Measurements from ENCODE around the gene PAX5.

PAX5 gene

GRCh38 chr9:36896296-36896695, 137.8 kb downstream of the PAX5 start:
- no peak overlapping the region for H3K4me3 ChIP-seq (ENCODE audit: low read length)
- DNase-seq (ENCODE audit: low read depth, low spot score): no peak

- no peak for DNase-seq (ENCODE audit: low read depth, low spot score)
- H3K4me3 ChIP-seq (ENCODE audit: low read length): no peak overlapping the region
Measured at GRCh38 chr9:36895744-36896260, 138.3 kb downstream of the PAX5 start.

- DNase-seq (ENCODE audit: low read depth, low spot score): no peak
Measured at GRCh38 chr9:36894695-36895310, 139.3 kb downstream of the PAX5 start.

GRCh38 chr9:36893911-36894310, 140.2 kb downstream of the PAX5 start:
- no peak overlapping the region for H3K4me3 ChIP-seq (ENCODE audit: low read length)
- DNase-seq (ENCODE audit: low read depth, low spot score): no peak

More at GRCh38 chr9:36894695-36895310, 139.3 kb downstream of the PAX5 start:
- H3K4me3 ChIP-seq (ENCODE audit: low read length): no peak overlapping the region

GRCh38 chr9:36893184-36893583, 140.9 kb downstream of the PAX5 start:
- no peak overlapping the region for H3K4me3 ChIP-seq (ENCODE audit: low read length)
- DNase-seq (ENCODE audit: low read depth, low spot score): no peak

DNA sequence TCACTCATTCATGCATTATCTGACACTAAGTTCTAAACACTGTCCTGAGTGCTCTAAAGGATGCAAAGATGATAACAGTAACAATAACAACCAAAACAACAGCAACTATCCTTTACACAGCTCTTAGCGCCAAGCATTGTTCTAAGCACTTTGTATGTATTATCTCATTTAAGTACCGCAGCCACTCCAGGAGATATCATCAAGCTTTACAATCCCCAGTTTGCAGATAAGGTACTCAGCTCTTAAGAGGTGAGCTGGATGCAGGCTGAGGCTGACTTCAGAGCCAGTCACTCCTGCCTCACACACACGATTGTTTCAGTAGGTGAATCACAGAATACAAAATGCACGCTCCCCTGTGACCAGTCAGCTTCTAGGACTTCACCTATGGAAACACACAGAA, 141.8 kb downstream of the PAX5 start:
- no peak overlapping the region for H3K4me3 ChIP-seq (ENCODE audit: low read length)
- no peak for DNase-seq (ENCODE audit: low read depth, low spot score)

DNA sequence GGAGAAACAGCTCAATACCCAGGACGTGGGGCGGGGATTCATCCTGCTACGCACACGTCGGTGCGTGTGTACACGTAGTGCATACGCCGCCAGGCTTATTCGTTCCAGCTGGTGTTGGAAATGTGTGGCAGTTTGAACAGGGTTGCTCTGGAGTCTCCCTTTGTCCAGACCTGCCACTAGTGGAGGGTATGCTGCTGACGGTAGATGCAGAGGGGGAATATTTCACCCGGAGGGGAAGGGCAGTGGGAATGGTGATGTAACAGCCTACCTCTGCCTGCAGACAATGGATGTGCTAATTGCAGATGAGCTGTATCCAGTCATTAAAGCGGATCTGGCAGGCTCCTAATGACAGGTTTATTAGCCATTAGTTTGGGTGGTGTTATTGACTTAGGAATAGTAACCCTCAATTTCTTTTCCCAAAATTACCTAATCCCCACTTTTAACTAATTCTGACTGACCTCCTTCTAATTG, 142.7 kb downstream of the PAX5 start:
- no peak overlapping the region for H3K4me3 ChIP-seq (ENCODE audit: low read length)
- DNase-seq (ENCODE audit: low read depth, low spot score): no peak

DNA sequence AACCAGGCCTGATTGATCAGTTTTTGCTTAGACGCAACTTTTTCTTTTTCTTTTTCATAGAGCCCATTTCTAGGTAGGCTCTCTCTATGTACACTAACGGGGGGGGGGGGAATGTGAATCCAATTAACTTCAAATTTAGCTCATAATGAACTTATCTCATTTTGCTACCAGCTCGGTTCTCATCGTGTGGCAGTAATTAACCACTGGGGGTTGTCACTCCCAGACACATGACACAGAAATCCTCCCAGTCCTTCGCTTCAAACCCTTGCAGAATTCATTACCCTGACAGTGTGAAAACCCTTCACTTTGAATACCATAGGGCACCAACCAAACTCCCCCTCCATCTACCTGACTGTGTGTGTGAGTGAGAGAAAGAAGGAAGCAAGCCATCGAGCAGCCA, 144.2 kb downstream of the PAX5 start:
- DNase-seq (ENCODE audit: low read depth, low spot score): no peak
- H3K4me3 ChIP-seq (ENCODE audit: low read length): no peak overlapping the region

- H3K4me3 ChIP-seq (ENCODE audit: low read length): no peak overlapping the region
- DNase-seq (ENCODE audit: low read depth, low spot score): no peak
Measured at GRCh38 chr9:36888551-36888950, 145.5 kb downstream of the PAX5 start.

DNA sequence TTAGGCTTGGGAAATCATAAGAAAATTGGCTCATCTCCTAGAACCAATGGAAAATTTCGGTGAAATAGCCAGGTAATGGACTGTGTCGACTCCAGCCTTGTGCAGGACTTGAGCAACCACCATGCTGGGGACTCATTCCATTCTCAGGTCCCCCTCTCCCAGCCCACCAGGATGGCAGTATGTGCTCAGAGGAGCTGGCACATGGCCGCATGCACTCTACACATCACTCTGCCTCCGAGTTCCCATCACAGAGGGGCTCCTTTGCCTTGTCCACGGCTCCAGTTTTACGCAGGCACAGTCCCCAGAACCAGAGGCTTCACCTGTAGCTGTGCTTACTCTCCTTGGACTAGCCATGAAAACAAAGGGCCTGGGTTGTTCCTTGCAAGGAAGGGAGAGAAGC, 149.3 kb downstream of the PAX5 start:
- no peak for DNase-seq (ENCODE audit: low read depth, low spot score)
- H3K4me3 ChIP-seq (ENCODE audit: low read length): no peak overlapping the region

- H3K4me3 ChIP-seq (ENCODE audit: low read length): no peak overlapping the region
- no peak for DNase-seq (ENCODE audit: low read depth, low spot score)
Measured at GRCh38 chr9:36882594-36882993, 151.5 kb downstream of the PAX5 start.

DNA sequence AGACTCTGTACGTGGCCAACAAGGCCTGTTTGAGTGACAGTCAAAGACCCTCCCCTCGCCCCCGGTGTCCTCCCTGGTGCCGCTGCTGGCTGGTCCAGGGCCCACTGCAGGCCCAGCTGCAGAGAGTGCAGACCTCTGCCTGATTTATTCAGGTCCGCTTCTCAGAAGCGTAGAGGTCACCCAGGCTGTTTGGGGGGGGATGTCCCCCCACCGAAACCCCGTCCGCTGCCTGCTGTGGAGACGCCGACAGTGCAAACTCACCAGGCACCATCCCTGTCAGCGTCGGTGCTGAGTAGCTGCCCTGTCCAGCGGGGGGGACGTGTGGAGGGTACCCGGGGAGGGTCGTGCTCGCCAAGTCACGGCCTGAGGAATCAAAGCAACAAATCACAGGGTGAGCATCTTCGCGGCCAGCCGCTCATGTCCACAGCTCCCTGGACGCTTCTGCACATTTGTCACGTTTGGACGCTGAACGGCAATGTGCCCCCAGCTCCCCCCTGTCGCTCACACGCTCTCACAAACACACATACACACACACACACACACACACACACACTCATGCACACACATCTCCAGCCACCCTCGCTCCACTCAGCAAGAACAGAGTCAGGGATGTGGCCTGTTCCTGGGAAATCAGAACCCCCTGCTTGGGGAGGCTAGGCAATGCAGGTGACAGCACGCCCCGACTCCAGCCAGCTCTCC, 152.2 kb downstream of the PAX5 start:
- DNase-seq (ENCODE audit: low read depth, low spot score): no peak
- no peak overlapping the region for H3K4me3 ChIP-seq (ENCODE audit: low read length)

- H3K4me3 ChIP-seq (ENCODE audit: low read length): no peak overlapping the region
- no peak for DNase-seq (ENCODE audit: low read depth, low spot score)
Measured at GRCh38 chr9:36881316-36881715, 152.8 kb downstream of the PAX5 start.

DNA sequence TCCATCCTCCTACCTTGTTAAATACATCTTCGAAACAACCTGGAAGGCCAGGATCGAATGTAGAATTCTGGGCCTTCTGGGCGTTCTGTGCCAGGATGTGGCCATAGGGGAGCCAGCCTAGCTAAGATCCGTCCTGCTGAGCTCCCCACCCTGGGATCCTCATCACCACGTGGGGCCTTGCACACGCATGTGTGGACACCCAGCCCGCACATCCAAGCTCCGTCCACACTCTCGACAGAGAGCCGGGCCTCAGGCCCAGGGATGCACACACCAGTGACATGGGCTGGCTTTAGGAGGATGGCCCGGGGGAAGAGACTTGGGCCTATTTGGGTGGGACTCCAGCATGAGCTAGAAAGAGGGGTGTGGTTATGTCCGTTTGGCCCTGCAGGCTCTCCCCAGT, 154.0 kb downstream of the PAX5 start:
- DNase-seq (ENCODE audit: low read depth, low spot score): no peak
- H3K4me3 ChIP-seq (ENCODE audit: low read length): no peak overlapping the region

DNA sequence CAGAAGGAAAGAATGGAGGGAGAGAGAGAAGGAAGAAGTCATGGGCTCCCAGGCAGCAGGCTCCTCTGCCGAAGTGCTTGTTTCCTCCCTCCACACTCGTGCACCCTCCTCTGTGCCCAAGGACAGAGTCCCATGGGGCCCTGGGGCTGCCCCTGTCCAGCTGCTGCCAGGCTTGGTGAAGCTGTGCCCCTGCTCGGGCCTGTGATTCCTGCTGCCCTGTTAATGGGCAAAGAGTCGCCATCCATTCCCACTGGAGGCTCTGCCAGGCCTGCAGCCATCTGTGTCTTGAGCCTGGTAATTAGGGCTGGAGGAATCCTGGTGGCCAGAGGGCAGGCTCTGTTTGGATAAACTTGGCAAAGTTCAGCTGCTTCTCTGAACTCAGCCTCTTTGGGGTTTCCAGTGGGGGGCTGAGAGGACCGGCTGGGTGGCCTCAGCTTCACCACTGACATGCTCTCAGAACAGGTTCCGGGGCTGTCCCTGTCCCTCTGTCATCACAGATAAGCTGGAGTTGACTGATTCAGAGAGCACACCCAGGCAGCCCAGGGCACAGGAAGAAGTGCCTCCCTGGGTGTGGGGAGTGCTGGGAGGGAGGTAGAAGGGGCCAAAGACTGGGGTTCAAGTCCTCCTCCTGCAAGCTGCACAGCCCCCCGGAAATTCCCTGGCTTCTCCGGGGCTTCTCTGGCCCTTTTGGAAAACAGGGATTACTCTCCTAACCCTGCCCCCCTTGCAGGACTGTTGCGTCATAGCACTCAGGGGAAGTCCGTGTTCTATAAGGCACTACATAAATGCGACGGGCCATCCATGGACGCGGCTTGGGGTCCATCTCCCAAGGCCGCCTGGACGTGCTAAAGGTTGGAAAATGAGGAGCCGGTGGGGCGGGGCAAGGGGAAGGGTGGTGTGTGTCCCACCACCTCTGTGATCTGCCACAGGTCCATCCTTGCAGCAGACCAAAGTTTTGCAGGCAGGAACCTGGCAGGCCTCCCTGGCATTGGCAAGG, 154.8 kb downstream of the PAX5 start:
- H3K4me3 ChIP-seq (ENCODE audit: low read length): no peak overlapping the region
- DNase-seq (ENCODE audit: low read depth, low spot score): no peak

DNA sequence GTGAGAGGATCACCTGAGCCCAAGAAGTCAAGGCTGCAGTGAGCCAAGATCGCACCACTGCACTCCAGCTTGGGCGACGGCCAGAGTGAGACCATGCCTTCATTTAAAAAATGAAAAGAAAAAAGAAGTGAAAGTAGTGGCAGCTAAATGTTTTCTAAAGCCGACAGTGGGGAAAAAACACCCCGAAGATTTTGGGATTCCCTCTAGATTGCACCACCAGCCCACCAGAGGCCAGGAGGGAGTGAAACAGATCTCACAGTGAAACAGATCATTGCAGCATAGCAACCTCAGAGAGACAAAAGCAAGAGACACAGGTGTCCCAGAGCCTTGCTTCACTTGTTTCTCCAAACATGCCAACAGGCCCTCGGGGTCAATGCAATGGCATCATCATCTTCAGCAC, 156.8 kb downstream of the PAX5 start:
- no peak overlapping the region for H3K4me3 ChIP-seq (ENCODE audit: low read length)
- DNase-seq (ENCODE audit: low read depth, low spot score): no peak

DNA sequence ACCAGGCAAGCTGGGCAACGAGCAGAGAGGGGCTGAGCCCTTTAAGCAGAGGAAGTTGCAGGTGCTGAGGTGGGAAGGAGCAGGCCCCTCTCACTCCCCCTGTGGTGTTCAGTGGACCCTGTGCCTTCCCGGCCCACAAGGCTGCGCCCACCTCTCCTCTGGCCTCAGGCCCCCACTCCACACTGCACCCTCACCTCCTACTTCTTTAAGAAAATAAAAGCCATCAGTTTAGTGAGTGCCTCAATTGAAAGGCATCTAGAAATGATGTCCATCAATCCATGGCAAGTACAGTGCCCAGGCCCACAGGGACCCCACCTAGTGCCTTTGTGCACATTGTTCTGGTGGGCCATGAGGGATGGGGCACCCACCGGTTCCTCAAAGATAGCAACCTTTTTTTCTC, 158.0 kb downstream of the PAX5 start:
- DNase-seq (ENCODE audit: low read depth, low spot score): no peak
- H3K4me3 ChIP-seq (ENCODE audit: low read length): no peak overlapping the region

- no peak for DNase-seq (ENCODE audit: low read depth, low spot score)
- H3K4me3 ChIP-seq (ENCODE audit: low read length): no peak overlapping the region
Measured at GRCh38 chr9:36874921-36875320, 159.1 kb downstream of the PAX5 start.

GRCh38 chr9:36874261-36874660, 159.8 kb downstream of the PAX5 start:
- DNase-seq (ENCODE audit: low read depth, low spot score): no peak
- H3K4me3 ChIP-seq (ENCODE audit: low read length): no peak overlapping the region

All from Jurkat, Clone E6-1 (cell line).